HepG2 (cell line): ENCODE results near the gene NARF. TPM values are rescaled to one million over a fixed set of nuclear protein-coding genes. Genes with fewer than 3 reads are reported as not detected.

Experiments used
- AGO2 ChIP-seq: fragments of 200-400 bp; formaldehyde crosslinking; optimal IDR thresholded peaks from 2 replicates; pipeline ENCODE3; 2017; ENCODE audit warnings: mild to moderate bottlenecking, low read depth, low read length, moderate library complexity
- ARNT2 ChIP-seq: sonication (generic); formaldehyde crosslinking; IDR thresholded peaks from 2 replicates; pipeline ENCODE4 v1.8.0; 2022; ENCODE audit warnings: mild to moderate bottlenecking, low read depth, missing genetic modification reagents, moderate library complexity
- FOXO1 ChIP-seq: sonication (generic); formaldehyde crosslinking; IDR thresholded peaks from 2 replicates; pipeline ENCODE4 v1.4.0; 2020; ENCODE audit warnings: missing genetic modification reagents
- HDAC1 ChIP-seq: sonication (generic); formaldehyde crosslinking; IDR thresholded peaks from 2 replicates; pipeline ENCODE4 v1.5.1; 2020; ENCODE audit warnings: mild to moderate bottlenecking, missing genetic modification reagents
- NFYC ChIP-seq: IDR thresholded peaks from 2 replicates; pipeline ENCODE4 v1.6.1; 2016; ENCODE audit warnings: missing genetic modification reagents, missing compliant biosample characterization
- RBFOX2 ChIP-seq: fragments of 200-400 bp; formaldehyde crosslinking; IDR thresholded peaks from 2 replicates; pipeline ENCODE4 v1.6.1; 2017; ENCODE audit warnings: low read depth, mild to moderate bottlenecking, low read length
- SAFB2 ChIP-seq: sonication (generic); formaldehyde crosslinking; IDR thresholded peaks from 2 replicates; pipeline ENCODE4 v1.5.1; 2020; ENCODE audit warnings: missing genetic modification reagents, low read depth, mild to moderate bottlenecking, borderline replicate concordance
- SKI ChIP-seq: fragments of 450-650 bp; IDR thresholded peaks from one replicate; pipeline ENCODE4 v1.6.1; 2018; ENCODE audit warnings: mild to moderate bottlenecking; ENCODE audit not compliant: partially characterized antibody
- ZNF121 ChIP-seq: sonication (generic); formaldehyde crosslinking; IDR thresholded peaks from 2 replicates; pipeline ENCODE4 v1.5.0; 2020; ENCODE audit warnings: mild to moderate bottlenecking, missing genetic modification reagents
- ZNF138 ChIP-seq: sonication (generic); formaldehyde crosslinking; IDR thresholded peaks from 2 replicates; pipeline ENCODE4 v1.5.0; 2020; ENCODE audit warnings: mild to moderate bottlenecking, low read depth, missing genetic modification reagents
- ZNF232 ChIP-seq: sonication (generic); formaldehyde crosslinking; IDR thresholded peaks from 2 replicates; pipeline ENCODE4 v1.4.0; 2020; ENCODE audit warnings: missing genetic modification reagents, borderline replicate concordance
- ZNF343 ChIP-seq: sonication (generic); formaldehyde crosslinking; IDR thresholded peaks from 2 replicates; pipeline ENCODE4 v1.4.0; 2020; ENCODE audit warnings: mild to moderate bottlenecking, missing genetic modification reagents
- ZNF543 ChIP-seq: sonication (generic); formaldehyde crosslinking; IDR thresholded peaks from 2 replicates; pipeline ENCODE4 v1.4.0; 2020; ENCODE audit warnings: mild to moderate bottlenecking, missing genetic modification reagents
- ZNF546 ChIP-seq: sonication (generic); formaldehyde crosslinking; conservative IDR thresholded peaks from 2 replicates; pipeline ENCODE4 v1.8.1; 2023; ENCODE audit warnings: mild to moderate bottlenecking, missing genetic modification reagents
- ZNF549 ChIP-seq: sonication (generic); formaldehyde crosslinking; IDR thresholded peaks from 2 replicates; pipeline ENCODE4 v1.5.0; 2020; ENCODE audit warnings: missing genetic modification reagents
- ZNF598 ChIP-seq: sonication (generic); formaldehyde crosslinking; IDR thresholded peaks from 2 replicates; pipeline ENCODE4 v1.5.1; 2020; ENCODE audit warnings: mild to moderate bottlenecking, missing genetic modification reagents, borderline replicate concordance
- polyA plus RNA-seq, 8 experiments: library from polyadenylated mRNA; depleted of rRNA in 3 of 8; stranded (reverse) in 7 of 8; unstranded in 1 of 8; fragments of >200 nt; fragmentation: Illumina TruSeq in 4 of 8; extraction: Trizol in 4 of 8; gene quantifications; 2 replicates each; pipeline versions ENCODE4 v1.2.1 to v1.2.3, GENCODE V29; 2011 to 2016; ENCODE audit warnings: low read depth in 4 of 8, missing spikeins in 1 of 8, mixed read lengths in 1 of 8; ENCODE audit not compliant: insufficient read depth in 1 of 8
- total RNA-seq, 5 experiments: library from RNA; depleted of rRNA; stranded (reverse); fragments of >200 nt; fragmentation: Illumina TruSeq; extraction: Trizol; gene quantifications; 2 replicates each; pipeline ENCODE4 v1.2.3, GENCODE V29; 2016; ENCODE audit warnings: low read depth in 1 of 5
- TF ChIP-seq, protein P1 (sequence below): sonication (generic); formaldehyde crosslinking; IDR thresholded peaks from 2 replicates; pipeline ENCODE4 v1.5.1; 2020; ENCODE audit warnings: missing genetic modification reagents, mild to moderate bottlenecking, borderline replicate concordance
- TF ChIP-seq, protein P2 (sequence below): sonication (generic); formaldehyde crosslinking; IDR thresholded peaks from 2 replicates; pipeline ENCODE4 v1.4.0; 2020; ENCODE audit warnings: mild to moderate bottlenecking, missing genetic modification reagents

Gene NARF
- total and polyA plus RNA-seq, 2 of the 13 experiments (the other 11 are each of a cell fraction or from before 2014, with no cell fraction given): 61.1 to 144 TPM

DNA sequence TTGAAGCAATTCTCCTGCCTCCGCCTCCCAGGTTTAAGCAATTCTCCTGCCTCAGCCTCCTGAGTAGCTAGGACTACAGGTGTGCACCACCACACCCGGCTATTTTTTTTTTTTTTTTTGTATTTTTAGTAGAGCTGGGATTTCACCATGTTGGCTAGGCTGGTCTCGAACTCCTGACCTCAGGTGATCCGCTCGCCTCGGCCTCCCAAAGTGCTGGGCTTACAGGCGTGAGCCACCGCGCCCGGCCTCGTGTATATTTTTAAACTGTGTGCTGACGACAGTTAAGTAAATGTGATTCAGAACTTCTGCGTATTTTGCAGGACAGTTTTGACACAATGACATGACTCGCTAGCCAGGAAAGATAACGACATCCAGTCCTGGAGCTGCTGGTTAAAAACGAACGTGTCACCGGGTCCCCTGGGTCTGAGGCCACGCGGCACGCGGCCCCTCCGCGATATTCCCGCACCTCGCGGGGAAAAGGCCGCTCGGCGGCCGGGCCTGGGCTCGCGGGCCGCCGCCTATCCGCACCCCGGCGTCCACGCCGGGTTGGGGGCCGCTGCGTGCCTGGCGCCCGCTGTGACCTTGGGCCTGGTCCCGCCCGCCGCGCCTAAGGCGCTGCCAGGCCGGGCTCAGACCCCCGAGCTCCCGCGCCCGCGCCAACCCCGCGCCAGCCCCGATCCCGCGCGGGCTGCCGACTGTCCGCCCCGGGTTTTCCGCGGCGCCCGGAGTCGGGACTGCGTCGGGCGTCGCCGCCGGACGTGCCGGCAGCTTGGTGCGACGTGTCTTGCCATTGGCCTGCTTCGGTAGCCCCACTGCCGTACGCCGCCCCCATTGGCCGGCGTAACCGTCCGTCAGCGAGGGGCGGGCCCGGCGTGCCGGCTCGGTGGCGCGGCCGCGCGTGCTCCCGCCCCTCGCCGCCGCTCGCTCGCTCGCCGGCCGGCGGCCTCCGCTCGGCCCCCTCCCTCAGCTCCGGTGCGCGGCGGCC, 60.6 kb downstream of the NARF start, which contains the start of gene FOXK2 (continued):
- peak; percentile 84; the same call in 1 of the 2 replicates for TF ChIP-seq ZNF343 (CRISPR knock-in tag)
- 0 out of 2 replicates have a peak, but pooled peaks have one; percentile 27 for TF ChIP-seq ZNF549
- TF ChIP-seq AGO2: peak; percentile 60
- TF ChIP-seq HDAC1 (CRISPR knock-in tag): peak; percentile 42
- TF ChIP-seq NFYC (CRISPR knock-in tag): peak; percentile 89
- peak; percentile 86 for TF ChIP-seq RBFOX2
- TF ChIP-seq, protein P1, sequence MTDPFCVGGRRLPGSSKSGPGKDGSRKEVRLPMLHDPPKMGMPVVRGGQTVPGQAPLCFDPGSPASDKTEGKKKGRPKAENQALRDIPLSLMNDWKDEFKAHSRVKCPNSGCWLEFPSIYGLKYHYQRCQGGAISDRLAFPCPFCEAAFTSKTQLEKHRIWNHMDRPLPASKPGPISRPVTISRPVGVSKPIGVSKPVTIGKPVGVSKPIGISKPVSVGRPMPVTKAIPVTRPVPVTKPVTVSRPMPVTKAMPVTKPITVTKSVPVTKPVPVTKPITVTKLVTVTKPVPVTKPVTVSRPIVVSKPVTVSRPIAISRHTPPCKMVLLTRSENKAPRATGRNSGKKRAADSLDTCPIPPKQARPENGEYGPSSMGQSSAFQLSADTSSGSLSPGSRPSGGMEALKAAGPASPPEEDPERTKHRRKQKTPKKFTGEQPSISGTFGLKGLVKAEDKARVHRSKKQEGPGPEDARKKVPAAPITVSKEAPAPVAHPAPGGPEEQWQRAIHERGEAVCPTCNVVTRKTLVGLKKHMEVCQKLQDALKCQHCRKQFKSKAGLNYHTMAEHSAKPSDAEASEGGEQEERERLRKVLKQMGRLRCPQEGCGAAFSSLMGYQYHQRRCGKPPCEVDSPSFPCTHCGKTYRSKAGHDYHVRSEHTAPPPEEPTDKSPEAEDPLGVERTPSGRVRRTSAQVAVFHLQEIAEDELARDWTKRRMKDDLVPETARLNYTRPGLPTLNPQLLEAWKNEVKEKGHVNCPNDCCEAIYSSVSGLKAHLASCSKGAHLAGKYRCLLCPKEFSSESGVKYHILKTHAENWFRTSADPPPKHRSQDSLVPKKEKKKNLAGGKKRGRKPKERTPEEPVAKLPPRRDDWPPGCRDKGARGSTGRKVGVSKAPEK: no peak
- peak; percentile 51; the same call in 1 of the 2 replicates for TF ChIP-seq ZNF121 (CRISPR knock-in tag)
- TF ChIP-seq, protein P2, sequence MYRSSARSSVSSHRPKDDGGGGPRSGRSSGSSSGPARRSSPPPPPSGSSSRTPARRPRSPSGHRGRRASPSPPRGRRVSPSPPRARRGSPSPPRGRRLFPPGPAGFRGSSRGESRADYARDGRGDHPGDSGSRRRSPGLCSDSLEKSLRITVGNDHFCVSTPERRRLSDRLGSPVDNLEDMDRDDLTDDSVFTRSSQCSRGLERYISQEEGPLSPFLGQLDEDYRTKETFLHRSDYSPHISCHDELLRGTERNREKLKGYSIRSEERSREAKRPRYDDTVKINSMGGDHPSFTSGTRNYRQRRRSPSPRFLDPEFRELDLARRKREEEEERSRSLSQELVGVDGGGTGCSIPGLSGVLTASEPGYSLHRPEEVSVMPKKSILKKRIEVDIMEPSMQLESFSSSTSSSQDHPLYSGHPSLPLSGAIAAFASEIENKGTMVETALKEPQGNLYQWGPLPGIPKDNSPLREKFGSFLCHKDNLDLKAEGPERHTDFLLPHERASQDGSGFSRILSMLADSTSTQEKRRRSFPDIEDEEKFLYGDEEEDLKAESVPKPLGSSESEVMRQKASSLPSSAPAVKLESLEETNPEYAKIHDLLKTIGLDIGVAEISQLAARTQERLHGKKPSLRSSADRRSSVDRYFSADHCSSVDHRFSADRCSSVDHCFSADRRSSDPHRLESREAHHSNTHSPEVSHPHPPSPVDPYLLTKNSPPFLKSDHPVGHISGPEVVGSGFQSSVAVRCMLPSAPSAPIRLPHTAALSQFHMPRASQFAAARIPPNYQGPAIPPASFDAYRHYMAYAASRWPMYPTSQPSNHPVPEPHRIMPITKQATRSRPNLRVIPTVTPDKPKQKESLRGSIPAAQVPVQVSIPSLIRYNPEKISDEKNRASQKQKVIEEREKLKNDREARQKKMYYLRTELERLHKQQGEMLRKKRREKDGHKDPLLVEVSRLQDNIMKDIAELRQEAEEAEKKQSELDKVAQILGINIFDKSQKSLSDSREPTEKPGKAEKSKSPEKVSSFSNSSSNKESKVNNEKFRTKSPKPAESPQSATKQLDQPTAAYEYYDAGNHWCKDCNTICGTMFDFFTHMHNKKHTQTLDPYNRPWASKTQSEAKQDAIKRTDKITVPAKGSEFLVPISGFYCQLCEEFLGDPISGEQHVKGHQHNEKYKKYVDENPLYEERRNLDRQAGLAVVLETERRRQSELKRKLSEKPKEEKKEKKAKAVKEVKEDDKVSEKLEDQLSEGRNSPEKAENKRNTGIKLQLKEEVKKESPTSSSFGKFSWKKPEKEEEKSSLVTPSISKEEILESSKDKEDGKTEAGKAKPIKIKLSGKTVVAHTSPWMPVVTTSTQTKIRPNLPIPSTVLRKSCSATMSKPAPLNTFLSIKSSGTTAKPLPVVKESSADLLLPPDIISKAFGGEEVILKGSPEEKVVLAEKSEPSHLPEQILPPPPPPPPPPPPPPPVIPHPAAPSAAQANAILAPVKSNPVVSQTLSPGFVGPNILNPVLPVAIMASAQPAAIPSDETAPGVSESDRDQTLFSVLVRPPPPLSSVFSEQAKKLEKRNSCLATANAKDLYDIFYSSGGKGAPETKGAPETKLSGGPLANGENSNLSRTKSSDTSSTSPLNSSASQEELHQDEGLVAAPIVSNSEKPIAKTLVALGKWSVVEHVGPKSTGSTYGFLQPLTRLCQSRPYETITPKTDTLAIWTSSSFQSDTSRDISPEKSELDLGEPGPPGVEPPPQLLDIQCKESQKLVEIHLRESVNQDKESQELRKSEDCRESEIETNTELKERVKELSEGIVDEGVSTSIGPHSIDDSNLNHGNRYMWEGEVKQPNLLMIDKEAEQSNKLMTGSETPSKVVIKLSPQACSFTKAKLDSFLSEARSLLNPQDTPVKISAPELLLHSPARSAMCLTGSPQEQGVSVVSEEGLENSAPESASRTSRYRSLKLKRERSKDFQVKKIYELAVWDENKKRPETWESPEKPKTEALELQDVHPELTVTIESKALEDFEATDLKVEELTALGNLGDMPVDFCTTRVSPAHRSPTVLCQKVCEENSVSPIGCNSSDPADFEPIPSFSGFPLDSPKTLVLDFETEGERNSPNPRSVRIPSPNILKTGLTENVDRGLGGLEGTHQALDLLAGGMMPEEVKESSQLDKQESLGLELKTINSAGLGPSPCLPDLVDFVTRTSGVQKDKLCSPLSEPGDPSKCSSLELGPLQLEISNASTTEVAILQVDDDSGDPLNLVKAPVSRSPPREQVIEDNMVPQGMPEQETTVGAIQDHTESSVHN: peak; percentile 70; the same call in 1 of the 2 replicates
- TF ChIP-seq ZNF598 (CRISPR knock-in tag): no peak; the same call in 1 of the 2 replicates
- TF ChIP-seq ZNF543: no peak; the same call in 1 of the 2 replicates
- peak; percentile 94 for TF ChIP-seq ARNT2 (CRISPR knock-in tag)
- TF ChIP-seq SAFB2: peak; percentile 35
- peak; percentile 83; the same call in 1 of the 2 replicates for TF ChIP-seq ZNF138 (CRISPR knock-in tag)
- TF ChIP-seq FOXO1: peak; percentile 40
- TF ChIP-seq ZNF546 (CRISPR knock-in tag): peak; percentile 46; the same call in 1 of the 2 replicates
- TF ChIP-seq SKI: peak; percentile 97
- TF ChIP-seq ZNF232 (CRISPR knock-in tag): no peak
